RCC 7860 (cell line): ENCODE results near the gene NUP98.
"Not testable (repeated sequence)": the region's sequence is repeated elsewhere in the genome, so short reads cannot be mapped to it uniquely, and the experiment has no call there.

Source experiments
- DNase-seq: peaks from one replicate; pipeline ENCODE4 v3.0.0-alpha.2; 2015; ENCODE audit warnings: low spot score
- FAIRE-seq: peaks from 2 replicates; lab custom pipeline; 2012; peaks lifted over from hg19 to GRCh38; lab: Jason Lieb, UNC

The NUP98 gene

GRCh38 chr11:3645552-3645951, 151.8 kb downstream of the NUP98 start:
- DNase-seq (no peak), FAIRE-seq (no peak)

GRCh38 chr11:3644817-3645235, 152.5 kb downstream of the NUP98 start, which contains the start of gene ART1:
TSS of gene ART1 (plus strand) at chr11:3645128. CDS start at chr11:3659214, 14,086 bp downstream.
- DNase-seq, result no peak
- no peak for FAIRE-seq

GRCh38 chr11:3643102-3643546, 154.2 kb downstream of the NUP98 start:
- not testable (repeated sequence) for FAIRE-seq

GRCh38 chr11:3642071-3642951, 155.0 kb downstream of the NUP98 start:
- no peak for FAIRE-seq

More at GRCh38 chr11:3643102-3643546, 154.2 kb downstream of the NUP98 start:
- not testable (repeated sequence) for DNase-seq

GRCh38 chr11:3641701-3642070, 155.7 kb downstream of the NUP98 start, which contains the start of gene ART5:
TSS of gene ART5 (minus strand) at chr11:3641992. CDS start at chr11:3641862, 130 bp downstream.
- no peak for DNase-seq
- no peak for FAIRE-seq

More at GRCh38 chr11:3642071-3642951, 155.0 kb downstream of the NUP98 start:
- no peak for DNase-seq

- FAIRE-seq, result no peak
- DNase-seq, result no peak
Observed at GRCh38 chr11:3641191-3641590, 156.2 kb downstream of the NUP98 start.

GRCh38 chr11:3639841-3640240, 157.5 kb downstream of the NUP98 start:
- FAIRE-seq, result no peak
- no peak for DNase-seq

- DNase-seq, result no peak
- no peak for FAIRE-seq
Observed at GRCh38 chr11:3638513-3638912, 158.8 kb downstream of the NUP98 start.

GRCh38 chr11:3637201-3637600, 160.2 kb downstream of the NUP98 start:
- FAIRE-seq, result no peak
- DNase-seq, result no peak

- DNase-seq, result no peak
- no peak for FAIRE-seq
Observed at GRCh38 chr11:3635641-3636375, 161.5 kb downstream of the NUP98 start.

GRCh38 chr11:3632070-3632660, 165.2 kb downstream of the NUP98 start:
- FAIRE-seq, result no peak

GRCh38 chr11:3631331-3631730, 166.0 kb downstream of the NUP98 start:
- no peak for DNase-seq
- no peak for FAIRE-seq

More at GRCh38 chr11:3632070-3632660, 165.2 kb downstream of the NUP98 start:
- DNase-seq, result no peak

- DNase-seq, result peak; percentile 96
- peak; percentile 92 for FAIRE-seq
Observed at GRCh38 chr11:3627291-3627690, 170.1 kb downstream of the NUP98 start.

GRCh38 chr11:3626250-3626960, 170.9 kb downstream of the NUP98 start:
- DNase-seq, result no peak
- no peak for FAIRE-seq
